Central memory CD4-positive, alpha-beta T cell (primary cell): ENCODE data around the gene LY6G6C.

ENCODE experiments used
- DNase-seq: peaks from one replicate; pipeline ENCODE4 v3.0.0; 2022

LY6G6C gene

DNA sequence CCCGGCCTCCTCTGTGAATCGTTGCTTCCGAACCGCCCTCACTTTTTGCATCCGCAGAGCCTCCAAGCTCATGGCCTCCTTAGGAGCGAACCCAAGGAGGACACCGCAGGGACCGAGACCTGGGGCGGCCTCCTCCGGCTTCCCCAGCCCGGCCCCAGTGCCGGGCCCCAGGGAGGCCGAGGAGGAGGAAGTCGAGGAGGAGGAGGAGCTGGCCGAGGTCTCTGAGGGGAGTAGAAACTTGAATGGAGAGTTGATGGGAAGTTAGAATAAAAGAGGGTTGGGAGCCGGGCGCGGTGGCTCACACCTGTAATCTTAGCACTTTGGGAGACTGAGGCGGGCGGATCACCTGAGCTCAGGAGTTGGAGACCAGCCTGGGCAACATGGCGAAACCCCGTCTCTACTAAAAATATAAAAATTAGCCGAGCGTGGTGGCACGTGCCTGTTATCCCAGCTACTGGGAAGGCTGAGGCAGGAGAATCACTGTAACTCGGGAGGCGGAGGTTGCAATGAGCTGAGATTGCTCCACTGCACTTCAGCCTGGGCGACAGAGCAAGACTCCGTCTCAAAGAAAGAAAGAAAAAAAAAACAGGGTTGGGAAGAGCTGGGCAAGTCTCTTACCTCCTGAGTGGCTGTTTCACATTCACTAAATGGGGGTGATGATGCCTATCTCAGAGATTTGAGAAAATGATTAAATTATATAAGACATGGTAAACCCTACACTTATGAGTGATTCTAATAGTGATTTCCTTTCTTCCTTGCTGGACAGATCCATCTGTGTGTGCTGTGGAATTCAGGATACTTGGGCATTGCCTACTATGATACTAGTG is 19.1 kb upstream of the LY6G6C start:
- DNase-seq, result no peak

DNA sequence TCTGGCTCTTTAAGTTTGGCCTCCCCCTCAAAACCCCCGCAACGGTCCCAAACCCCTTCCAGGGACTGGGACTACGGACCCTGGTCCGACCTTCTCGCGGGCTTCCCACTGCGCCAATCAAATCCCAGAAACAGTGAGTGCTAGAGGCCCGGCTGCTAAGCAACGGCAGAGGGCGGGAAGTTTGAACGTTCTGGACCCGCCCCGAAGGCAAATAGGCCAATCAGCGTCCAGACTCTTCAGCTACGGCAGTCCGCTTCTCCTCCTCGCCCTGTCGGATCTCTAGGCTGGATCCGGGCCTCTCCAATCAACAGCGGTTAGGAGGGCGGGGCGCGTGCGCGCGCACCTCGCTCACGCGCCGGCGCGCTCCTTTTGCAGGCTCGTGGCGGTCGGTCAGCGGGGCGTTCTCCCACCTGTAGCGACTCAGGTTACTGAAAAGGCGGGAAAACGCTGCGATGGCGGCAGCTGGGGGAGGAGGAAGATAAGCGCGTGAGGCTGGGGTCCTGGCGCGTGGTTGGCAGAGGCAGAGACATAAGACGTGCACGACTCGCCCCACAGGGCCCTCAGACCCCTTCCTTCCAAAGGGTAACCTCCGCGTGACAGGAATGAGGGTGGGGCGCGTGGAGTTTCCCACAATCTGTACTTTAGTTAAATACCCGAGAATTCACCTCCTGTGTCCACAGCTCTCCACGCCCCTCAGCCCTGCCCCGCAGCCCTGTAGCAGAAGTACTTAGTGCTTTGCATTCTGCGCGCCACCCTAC is 18.3 kb upstream of the LY6G6C start, which contains the start of gene MSH5:
MSH5 (plus strand) TSS at position 367 of the 758 bp plus-strand sequence. CDS start 462 bp downstream, outside the sequence.
- peak; percentile 94 for DNase-seq

DNA sequence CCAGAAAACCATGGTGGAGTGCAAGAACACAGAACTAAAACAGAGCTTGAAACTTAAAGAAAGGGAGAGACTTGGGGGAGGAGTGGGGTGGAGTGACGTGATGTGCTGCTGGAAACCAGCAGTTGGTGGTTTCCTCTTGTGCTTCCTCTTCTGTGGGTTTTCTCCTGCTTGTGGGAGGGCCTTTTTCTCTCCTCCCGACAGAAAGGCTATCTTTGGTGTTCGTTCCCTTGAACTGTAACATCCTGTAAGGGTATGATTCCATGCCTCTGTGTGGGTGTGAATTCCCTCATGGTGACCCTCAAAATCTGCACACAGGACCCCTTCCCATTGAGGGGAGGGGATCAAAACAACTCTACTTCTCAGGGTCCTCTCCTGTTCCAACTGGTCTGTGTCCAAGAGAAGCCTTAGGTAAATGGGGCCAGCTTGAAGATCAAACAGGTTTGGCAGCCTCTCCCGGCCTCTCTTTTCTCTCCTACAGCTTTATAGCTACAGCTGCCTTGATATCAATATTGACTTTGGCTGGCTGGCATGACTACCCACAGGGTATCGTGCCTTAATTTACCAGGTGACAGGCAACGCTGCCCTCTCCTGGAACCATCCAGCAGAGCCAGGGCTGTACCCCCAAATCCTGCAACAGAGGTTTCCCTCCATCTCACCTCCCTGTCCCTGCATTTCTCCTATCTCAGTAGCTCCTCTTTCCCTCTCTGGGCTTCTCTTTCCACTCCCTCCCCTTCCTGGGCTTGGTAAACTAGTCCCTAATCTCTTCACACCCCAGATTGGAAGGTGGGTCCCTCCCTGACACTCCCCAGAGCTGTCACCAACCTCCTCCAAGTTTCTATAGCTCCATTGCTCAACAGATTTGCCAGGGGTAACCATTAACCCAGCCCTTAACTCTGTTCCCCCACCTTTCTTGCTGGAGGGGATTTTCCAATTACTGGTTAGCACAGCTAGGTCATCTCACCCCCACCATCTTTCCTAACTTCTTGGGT is 16.7 kb upstream of the LY6G6C start:
- peak; percentile 83 for DNase-seq

DNA sequence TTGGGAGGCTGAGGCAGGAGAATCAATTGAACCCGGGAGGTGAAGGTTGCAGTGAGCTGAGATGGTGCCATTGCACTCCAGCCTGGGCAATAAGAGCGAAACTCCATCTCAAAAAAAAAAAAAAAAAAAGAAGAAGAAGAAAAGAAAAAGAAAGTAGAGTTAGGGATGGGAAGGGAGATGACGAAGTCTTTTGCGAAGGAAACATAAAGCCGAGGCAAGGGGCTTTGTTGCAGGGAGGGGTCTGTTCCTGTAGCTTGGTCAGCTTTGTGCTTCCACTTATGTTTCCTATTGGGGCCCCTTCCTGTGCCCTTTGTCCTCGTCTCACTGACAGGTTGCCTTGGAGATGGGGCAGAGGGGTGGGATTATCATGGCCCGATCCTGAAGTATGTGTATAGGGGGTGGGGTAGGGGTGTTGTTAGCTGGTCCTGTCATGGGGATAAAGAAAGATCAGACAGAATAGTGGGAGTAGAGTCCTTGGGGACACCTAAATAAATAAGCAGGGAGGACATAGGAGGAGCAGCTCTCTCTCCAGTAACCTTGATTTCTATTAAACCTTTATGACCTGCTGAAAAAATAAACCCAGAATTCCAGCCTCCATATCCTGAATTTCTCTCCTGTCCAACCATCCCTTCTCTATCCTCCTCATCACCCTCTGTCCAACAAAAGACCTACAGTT is 15.9 kb upstream of the LY6G6C start:
- DNase-seq, result no peak

DNA sequence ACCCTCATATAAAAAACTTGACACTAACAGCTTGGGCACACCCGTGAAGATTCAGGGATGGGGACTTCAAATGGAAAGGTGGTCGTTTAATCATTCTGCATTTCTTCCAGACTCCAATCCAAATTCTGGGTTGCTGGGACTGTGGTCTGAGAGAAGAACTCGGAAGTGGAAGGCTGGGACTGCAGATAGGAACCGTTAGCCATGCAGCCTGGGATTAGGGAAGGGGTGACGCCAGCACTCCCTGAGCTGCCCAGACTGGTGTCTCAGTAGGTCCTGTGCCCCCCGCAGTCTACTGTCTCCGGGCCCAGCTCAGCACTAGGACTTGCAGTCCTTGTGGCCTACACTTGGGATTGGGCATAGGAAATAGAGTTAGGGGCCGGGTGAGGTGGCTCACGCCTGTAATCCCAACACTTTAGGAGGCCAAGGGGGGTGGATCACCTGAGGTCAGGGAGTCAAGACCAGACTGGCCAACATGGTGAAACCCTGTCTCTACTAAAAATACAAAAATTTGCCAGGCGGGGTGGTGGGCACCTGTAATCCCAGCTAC is 15.3 kb upstream of the LY6G6C start:
- no peak for DNase-seq

DNA sequence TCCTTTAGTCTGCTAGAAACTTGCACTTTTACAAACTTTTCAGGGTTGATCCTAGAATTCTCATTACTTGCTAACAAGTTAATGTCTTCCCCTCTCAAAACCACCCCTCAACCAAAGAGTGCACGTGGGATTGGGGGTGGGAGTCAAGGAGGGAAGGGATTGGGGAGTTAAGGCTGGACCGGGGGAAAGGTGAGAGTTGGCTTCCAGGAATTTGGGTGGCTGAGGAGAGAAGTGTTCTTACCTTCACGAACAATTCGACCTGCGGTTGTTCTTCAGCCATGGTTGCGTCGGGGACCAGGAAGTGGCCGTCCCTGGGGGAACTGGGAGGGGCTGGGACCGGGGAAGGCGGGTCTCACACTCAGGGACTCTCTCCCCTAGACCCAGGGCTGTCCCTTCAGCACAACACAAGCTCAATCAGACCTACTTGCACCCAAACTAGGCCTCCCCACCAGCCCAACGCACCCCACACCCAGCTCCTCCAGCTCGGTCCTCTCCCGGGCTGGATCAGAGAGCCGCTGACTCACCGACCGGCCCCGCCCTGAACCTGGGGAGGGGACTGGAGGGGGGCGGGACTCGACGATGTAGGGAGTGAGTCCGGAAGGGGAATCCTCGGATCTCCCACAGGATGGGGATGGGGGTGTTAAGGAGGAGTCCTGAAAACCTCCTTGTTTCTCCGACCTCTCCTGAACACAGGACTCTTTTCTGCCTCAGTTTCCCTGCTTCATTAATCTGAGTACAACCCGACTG is 14.6 kb upstream of the LY6G6C start, which contains the start of gene CLIC1:
CLIC1 (minus strand) TSS at position 510 of the 747 bp plus-strand sequence; CDS start at position 280, 230 bp downstream.
- DNase-seq, result peak; percentile 47

DNA sequence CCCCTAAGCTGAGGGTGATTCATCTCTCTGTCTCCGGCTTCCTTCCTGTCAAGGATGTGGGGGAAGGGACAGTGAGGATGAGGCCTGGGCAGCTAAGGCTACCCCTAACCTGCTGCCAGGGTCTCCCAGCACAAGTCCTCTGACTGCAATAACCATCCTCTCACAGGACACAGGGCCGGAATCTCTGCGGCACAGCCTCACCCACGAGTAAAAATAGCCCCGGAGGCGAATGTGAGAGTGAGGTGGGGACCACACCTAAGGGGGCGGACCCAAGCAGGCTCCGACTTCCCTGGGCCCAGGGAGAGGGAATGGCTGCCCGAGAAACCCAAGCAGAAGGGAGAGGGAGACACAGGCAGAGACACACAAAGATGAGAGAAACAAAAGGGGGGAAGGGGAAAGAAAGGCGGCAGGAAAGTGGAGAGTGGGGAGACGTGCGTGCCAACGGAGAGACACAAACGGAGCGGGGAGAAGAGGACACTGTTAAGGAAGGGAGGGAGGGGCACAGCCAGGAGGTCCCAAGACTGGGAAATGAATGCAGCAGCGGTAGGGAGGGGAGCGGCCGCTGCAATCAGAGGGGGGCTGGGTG is 13.4 kb upstream of the LY6G6C start:
- peak; percentile 40 for DNase-seq

DNA sequence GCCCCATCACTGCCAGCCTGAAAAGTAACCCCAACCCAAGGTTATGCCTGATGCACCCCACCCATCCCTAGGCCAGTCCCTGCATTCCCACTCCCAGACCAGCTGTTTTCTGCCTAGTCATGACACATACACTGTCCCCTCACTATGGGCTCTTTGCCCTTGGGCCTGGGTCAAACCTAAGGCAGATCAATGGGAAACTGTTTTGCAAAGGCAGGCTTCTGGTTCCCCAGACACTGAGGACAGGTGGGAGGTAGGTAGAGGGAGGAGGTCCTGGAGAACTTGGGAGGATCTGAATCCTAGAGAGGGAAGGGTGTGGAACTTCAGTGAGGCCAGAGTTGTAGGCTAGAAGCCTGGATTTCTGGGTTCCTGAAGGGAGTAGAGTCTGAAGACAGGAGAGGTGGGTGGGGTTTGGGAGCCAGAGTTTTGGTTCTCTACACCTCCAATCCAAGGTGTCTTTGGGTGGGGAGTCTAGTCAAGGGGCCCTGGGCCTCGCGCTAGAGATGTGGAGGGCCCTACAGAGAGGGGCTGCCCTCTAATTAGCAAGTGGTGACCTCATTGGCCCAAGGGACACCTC is 12.8 kb upstream of the LY6G6C start:
- no peak for DNase-seq

DNA sequence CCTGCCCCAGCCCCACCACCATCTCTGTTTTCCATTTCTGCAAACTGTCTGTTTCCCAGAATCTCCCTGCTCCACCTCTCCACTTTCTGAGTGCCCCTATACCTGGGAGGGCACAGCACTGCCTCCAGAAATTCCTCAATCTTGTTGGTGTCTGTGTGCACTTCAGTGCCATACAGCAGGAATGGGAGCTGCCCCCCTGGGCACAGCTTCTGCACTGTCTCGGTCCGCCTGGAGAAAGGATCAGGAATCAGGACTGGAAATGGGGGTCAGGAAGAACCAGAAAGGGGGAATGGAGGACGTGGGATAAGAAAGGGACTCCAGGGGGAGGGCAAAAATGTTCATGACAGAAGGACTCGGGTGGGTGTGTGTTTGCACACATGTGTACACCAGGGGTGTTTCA is 12.2 kb upstream of the LY6G6C start:
- DNase-seq, result no peak

DNA sequence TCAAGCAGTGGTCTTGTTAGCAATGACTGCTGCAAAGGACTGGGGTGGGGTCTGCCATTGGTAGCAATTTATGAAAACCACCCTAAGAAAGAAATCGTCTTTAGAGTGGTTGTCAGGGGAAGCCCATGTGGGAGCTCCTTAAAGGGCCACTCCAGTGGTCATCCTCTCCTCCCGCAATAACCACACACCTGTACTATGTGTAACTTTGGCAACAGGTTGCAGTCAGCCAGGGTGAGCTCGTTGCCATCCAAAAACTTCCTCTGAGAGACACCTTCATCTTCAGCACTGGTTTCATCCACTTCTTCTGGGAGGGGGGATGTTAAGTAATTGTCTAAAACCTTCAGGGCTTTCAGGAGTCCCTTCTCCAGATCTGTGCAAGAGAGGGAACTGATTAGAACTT is 10.5 kb upstream of the LY6G6C start:
- DNase-seq, result no peak

DNA sequence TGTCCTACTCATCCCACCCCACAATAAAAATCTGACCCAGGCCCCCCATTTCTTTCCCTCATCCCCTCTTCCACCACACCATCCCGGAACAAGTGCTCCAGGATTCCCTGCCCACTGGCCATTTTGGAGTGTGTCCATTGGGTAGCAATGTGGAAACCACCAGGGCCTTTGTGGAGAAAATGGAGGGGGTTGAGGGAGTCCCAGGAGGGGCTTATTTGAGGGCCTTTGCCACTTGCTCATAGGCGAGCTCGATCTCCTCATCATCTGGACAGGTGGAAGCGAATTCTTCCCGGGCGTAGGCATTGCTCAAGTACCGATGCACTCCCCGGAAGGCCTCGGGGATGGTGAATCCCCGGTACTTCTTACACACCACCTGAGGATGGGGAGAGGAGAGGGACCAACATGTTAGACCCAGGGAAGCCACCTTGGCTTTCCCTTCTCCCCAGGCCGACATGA is 9.1 kb upstream of the LY6G6C start:
- no peak for DNase-seq

DNA sequence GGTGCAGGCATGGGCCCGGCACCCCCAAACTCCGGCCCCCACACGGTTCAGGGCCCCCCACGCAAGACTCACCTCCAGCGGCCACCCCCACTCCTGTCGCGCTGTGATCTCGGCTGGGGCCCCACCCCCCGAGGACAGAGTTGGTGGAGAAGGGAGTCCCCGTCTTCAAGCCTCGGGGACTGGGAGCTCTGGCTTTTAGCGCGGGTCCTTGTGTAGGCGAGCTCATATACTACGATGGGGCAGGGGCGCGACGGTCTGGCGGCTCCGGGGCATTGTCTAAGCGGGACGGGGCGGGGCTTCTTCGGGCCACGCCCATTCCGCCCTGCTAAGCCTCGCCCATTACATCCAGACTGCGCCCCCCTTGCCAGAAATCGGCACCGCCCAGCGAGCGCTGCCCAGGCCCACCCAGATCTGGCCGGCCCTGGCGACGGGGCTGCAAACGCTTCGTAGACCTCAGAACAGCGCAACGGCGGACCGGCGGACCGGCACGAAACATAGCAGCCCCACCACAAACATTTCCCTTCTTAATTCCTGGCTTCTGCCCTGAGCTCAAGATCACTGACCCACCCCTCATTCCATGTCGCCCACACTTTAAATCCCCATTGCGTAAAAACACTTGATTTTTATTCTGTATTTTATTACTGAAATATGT is 8.6 kb upstream of the LY6G6C start:
- peak; percentile 54 for DNase-seq

DNA sequence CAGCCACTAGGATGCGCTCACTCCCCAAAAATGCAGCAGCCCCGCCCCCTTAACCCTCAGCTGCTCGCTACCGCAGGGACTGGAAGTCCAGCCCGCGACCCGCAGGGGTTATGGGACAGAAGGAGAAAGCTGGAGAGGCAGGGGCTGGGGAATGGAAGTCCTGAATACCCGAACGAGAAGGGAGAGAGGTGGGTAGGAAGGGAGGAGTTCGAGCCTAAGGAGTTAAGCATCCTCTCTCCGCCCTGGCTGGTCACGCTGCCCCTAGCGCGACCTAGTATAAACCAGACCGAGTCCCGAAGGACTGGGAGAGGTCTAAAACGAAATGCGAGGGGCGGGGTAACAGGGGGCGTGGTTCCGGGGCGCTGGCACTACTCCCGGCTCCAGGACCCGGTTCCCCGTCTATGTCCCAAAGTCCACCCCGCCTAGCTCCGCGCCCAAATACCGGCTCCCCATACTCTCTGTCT is 8.0 kb upstream of the LY6G6C start:
- DNase-seq, result peak; percentile 74

DNA sequence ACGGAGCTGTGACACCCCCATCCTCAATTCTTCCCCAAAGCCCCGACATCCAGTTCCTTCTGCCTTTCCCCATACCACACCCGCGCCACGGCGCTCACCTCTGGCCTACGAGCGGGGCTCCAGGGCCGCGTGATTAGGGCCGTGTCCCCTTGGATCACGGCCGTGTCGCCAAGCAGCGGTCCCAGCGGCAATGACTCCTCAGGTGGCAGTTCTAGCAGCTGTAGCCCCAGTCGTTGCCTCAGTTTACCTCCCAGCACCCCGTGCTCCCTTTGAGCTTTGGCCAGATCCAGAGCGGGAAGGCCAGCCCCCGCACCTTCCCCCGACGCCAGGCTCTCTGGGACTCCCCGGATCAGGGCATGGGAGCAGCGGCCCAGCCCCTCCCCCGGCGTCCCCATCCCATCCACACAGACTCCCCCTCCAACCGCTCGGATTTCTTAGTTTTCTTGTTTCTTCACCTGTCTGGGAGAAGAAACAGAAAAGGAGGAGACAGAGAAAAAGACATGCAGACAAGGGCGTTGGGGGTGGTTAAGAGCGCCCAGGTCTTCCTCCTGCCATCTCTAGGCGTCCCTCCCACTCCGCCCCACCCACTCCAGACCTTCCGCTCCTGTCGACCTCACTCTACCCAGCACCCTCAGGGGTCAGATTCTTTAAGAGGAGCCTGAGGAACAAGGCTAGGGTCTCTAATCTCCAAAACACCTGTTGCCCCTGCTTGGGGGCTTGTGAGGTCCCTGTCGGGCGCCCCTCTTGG is 7.4 kb upstream of the LY6G6C start, which contains the start of gene DDAH2:
DDAH2 (minus strand) TSS at position 533 of the 748 bp plus-strand sequence; CDS start at position 395, 138 bp downstream.
- no peak for DNase-seq

DNA sequence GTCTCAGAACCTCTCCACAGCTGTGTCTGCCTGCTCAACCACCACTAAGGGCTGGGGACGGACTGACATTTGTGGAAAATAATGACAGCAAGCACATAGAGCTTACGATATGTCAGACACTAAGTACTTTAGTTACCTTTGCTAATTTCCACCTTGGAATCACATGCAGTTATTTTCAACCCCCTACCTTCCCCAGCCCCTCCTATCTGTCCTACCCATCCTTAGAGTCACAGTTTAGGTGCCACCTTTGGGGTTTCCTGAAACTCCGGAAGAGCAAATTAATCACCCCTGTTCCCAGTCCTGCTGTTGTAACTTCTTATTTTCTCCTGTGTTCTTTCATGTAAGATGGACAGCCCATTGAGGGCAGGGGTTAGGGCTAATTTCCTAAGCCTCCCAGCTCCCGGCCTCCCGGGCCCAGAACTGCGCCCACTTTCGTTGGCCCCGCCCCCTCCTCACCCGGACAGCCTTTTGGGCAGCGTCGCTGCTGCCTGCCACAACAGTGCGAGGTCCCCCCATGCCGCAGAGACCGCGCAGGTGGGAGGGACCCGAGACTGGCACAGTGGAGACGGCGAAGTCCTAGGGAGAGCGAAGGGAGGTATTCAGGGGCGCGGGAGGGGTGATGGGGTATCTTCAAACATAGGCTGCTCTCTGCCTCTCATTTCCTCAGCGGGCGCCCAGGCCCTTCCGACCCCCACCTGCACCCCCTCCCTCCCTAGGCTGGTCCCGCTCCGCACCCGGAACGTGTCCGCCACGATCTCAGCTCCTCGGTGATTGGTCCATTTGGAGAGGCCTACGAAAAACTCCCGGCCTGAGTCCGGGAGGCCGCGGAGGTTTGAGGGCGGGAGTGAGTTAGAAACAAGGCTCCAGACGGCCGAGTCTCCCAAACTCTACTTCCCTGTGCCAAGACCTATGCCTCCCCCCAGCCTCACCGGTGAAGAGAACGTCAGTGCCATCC is 6.4 kb upstream of the LY6G6C start:
- no peak for DNase-seq

DNA sequence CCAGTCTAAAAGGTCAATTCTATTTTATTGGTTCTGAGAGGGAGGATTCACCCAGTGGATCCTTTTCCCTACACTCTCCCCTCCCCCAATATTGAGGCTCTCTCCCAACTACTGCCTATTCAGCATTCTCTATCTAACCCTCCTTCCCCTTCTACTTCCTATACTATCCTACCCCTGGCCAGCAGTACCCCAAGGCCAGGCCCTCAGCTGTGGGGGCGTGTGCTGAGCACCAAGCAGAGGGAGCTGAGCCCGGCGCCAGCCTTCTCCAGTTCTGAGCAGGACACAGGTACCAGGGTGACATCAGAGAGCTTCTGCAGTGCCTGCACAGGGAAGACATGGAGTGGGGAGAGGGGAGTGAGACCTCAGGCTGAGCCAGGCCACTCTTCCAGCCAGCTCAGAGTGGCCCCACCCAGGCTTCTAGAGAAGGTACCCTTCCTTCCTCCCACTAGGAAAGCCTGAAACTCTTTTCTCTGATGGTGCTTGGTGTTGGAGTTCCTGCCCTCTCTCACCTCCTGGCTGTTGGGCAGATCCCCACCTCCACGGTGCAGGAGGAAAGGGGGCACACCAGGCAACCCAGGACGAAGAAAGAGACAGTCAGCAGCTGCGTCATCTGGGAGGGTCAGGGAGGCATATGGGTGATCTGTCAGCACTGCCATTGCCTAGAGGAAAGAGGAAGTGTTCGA is 5.6 kb upstream of the LY6G6C start:
- no peak for DNase-seq
